ENCODE results near the gene CLEC6A.
"Not testable (repeated sequence)": the region's sequence is repeated elsewhere in the genome, so short reads cannot be mapped to it uniquely, and the experiment has no call there.

The CLEC6A gene

GRCh38 chr12:8455727-8456360 lies at the start of gene CLEC6A:
Gene CLEC6A (plus strand): TSS chr12:8455962. CDS start chr12:8456112, 150 bp downstream.
- DNase-seq (ENCODE audit: low read depth, low spot score) = no peak

DNA sequence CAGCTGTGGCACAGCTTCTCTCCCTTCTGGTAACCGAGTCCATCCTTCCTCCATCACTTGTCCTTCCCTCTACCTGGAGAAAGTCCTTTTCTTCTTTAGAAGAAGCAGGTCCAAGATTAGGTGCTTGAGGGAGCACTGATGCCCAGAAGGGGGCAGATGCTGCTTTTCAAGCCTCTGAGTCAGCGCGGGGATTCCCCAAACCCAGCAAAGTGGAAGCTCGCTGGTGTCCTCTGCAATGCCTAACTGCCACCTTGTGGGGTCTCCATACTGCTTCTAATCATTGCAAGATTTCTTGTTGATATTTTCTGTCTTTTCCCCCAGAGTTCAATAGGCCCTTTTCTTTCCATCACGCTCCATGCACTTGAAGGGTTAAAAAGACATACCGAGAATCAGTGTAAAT lies 36.2 kb upstream of the CLEC6A start:
- not testable (repeated sequence) for DNase-seq (ENCODE audit: low read depth, low spot score)

- DNase-seq (ENCODE audit: low read depth, low spot score) = no peak
Observed at GRCh38 chr12:8420506-8420905, 35.3 kb upstream of the CLEC6A start.

DNA sequence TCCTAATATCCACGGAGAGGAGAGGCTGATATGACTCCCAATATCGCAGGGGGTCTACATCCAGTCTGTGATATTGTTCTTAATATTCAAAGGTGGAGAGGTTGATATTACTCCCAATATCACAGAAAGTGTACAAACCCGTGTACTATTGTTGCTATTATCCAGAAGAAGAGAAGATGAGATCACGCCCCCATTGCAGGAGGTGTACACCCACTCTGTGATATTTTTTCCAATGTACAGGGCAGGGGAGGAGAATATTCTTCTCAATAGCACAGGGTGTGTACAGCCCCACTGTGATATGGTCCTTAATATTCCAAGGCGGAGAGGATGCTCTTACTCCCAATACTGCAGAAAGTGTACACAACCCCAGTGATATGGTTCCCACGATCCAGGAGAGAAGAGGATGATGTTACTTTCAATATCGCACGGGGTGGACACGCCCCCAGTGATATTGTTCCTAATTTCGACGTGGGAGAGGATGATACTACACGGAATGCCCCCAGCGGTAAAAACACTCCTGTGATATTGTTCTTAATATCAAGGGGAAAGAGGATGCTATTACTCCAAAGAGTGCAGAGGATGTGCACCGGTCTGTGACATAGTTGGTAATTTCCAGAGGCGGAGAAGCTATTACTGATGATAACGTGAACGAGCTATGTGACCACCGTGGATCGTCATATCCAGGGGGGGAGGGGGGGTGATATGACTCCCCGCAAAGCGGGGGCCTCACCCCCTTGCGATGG lies 11.1 kb upstream of the CLEC6A start:
- DNase-seq (ENCODE audit: low read depth, low spot score) = not testable (repeated sequence)

DNA sequence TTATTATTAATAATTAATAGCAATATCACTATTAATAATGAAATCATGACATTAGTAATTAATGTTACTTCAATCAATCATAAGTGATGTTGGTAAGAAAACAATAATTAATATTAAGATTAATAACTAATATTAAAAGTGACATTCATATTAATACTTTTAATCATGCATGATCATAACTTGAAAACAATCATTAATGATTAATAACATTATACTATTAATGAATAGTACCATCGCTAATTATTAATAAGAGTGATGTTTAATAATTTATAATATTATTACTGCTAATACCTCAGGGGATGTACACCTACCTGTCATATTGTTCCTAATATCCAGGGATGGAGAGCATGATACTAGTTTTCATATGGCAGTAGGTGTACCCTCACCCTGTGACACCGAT lies 10.0 kb upstream of the CLEC6A start:
- no peak for DNase-seq (ENCODE audit: low read depth, low spot score)

DNA sequence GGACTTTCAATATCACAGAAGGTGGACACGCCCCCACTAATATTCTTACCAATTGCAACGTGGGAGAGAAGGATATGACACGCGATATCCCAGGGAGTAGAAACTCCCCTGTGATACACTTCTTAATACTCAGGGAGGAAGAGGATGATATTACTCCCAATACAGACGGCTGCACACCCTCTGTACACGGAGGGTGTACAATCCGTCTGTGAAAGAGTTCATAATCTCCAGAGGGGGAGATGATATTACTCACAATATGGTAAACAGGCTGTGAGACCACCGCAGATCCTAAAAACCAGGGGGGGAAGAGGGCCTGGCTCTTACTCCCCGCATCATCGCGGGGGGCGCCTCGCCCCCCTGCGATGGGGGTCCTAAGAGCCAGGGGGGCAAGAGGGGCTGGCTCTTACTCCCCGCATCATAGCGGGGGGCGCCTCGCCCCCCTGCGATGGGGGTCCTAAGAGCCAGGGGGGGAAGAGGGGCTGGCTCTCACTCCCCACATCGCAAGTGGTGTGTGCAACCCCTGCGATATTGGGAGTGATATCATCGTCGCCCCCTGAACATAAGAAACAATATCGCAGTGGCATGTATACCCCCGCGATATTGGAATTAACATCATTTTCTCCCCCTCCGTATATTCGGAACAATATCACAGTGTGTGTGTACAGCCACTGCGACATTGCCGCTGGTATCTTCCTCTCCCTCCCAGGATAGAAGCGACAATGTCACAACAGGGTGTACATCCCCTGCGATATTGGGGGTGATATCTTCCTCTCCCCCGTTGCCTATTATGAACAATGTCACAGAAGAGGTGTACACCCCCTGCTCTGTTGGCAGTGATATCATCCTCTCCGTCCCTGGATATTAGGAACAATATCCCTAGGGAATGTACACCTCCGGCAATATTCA lies 8.9 kb upstream of the CLEC6A start:
- DNase-seq (ENCODE audit: low read depth, low spot score) = no peak

DNA sequence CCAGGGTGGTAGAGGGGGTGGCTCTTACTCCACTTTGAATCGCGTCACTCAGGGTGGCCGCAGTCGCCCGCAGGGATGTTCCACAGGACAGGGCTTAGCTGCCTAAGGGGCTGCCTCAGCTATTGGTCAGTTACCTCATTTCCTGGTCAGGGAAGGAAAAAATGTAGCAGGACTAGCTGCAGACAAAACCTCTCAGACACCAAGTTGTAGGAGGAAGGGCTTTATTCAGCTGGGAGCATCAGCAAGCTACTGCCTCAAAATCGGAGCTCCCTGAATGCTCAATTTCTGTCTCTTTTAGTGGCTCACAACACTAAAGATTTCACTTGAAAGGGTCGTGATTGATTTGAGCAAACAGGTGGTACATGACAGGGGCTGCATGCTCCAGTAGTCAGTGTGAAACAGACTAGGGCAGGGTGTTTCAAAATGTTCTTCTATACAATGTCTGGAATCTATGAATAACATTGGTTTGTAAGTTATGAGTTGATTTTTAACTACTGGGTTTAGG lies 6.4 kb upstream of the CLEC6A start:
- peak; percentile 30 for DNase-seq (ENCODE audit: low read depth, low spot score)

DNA sequence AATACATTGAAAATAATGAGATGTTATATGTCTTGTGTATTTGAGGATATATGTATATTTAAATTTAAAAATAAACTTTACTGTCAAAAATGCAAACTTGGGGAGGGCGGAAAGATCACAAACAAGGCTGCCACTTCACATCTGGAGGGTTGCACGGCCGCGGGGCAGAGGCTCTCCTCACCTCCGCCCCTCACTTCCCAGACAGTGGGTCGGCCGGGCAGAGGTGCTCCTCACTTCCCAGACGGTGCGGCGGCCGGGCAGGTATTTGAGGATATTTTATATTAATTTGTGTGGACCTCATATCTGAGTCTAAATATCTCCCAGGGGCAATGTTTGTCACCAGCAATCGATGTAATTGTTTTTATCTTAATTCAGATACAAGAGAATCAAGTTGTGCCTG lies 3.7 kb upstream of the CLEC6A start:
- DNase-seq (ENCODE audit: low read depth, low spot score) = no peak

DNA sequence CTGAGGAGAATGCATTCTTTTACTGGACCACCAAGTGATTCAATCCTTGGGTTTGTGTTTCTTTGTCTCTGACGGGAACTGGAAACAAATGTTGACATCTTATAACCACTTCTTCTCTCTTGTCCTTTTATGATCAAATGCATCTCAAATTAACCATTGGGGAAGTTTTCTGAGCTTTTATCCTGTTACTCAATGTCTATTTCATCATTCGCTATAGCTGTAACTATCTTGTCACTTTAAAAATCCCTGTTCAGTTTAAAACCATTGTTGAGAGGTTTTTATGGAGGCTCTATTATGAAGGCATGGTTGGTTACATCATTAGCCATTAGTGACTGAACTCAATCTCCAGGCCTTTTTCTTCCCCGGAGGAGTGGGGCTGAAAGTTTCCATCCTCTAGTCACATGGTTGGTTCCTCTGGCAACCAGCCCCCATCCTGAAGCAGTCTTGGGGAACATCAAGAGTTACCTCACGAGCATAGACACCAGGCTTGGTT lies 2.7 kb upstream of the CLEC6A start:
- no peak for DNase-seq (ENCODE audit: low read depth, low spot score)

DNA sequence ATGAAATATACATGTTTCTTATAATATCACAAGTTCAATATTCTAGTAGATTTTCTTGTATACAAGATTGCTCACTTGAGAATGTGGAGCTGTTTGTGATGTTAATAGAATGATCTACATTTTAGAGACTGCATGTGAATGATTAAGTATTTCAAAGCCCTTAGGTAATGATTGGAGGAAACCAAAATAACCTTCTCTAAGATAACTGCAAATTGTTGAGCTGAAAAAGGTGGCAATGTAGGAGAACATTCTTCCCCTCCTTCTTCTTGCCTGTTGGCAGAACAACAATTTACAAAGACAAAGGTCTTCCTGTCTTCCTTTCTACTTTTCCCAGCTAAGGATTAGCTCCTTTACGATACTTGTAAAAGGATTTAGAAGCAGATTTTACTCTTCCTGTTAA lies 2.0 kb upstream of the CLEC6A start:
- DNase-seq (ENCODE audit: low read depth, low spot score) = no peak

DNA sequence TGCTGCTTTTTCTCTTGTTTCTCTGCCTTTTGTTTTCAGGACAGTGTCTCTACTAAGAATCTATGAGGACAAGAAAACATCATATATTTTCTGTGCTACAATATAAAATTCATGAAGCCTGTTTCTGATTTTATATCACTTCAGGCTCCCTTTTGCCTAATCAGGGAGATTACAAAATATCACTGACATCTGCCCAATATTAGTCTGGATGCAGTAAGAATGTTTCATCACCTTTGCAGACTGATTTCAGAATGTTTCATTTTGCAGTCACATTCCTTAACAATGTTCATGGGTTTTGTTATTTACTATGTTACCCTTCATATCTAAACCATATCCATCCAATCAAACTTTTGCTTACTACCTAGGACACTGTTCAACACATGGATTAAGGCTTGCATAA lies 491 bp upstream of the CLEC6A start:
- no peak for DNase-seq (ENCODE audit: low read depth, low spot score)

- no peak for DNase-seq (ENCODE audit: low read depth, low spot score)
Observed at GRCh38 chr12:8461426-8461825, 5.7 kb downstream of the CLEC6A start.

DNA sequence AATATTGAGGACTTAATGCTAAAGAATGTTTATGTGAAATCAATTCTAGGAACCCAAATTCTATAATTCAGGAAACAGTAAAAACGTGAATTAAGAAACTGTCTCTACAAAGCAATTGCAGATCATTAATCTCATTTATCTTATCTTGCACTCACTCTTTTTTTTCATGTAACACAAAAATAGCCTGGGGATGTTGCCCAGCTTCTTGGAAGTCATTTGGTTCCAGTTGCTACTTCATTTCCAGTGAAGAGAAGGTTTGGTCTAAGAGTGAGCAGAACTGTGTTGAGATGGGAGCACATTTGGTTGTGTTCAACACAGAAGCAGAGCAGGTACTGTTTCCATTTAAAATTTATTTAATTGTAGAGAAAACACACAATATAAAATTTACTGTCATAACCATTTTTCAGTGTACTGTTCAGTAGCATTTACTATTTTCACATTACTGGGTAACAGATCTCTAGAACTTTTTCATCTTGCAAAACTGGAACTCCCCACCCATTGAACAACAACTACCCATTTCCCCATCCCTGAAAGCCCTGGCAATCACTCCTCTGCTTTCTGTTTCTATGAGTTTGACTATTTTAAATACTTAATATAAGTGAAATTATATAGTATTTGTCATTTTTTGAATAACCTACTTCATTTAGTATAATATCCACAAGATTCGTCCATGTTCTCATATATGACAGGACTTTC lies 9.7 kb downstream of the CLEC6A start:
- no peak for DNase-seq (ENCODE audit: low read depth, low spot score)

GRCh38 chr12:8466241-8466640 lies 10.5 kb downstream of the CLEC6A start:
- DNase-seq (ENCODE audit: low read depth, low spot score) = no peak

DNA sequence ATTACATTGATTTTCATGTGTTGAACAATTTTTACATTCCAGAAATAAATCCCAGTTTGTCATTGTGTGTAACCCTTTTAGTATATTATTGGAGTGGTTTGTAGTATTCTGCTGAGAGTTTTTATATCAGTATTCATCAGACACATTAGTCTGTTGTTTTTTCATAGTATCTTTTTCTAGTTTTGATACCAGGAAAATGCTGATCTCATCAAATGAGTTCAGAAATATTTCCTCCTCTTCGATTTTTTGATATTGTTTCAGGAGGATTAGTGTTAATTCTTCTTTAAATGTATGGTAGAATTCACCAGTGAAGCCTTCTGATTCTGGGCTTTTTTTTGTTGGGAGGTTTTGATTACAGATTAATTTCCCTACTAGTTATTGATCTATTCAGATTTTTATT lies 15.3 kb downstream of the CLEC6A start:
- no peak for DNase-seq (ENCODE audit: low read depth, low spot score)

GRCh38 chr12:8475508-8476203 lies 19.9 kb downstream of the CLEC6A start:
- DNase-seq (ENCODE audit: low read depth, low spot score) = no peak

- DNase-seq (ENCODE audit: low read depth, low spot score) = no peak
Observed at GRCh38 chr12:8482571-8483061, 26.9 kb downstream of the CLEC6A start.

DNA sequence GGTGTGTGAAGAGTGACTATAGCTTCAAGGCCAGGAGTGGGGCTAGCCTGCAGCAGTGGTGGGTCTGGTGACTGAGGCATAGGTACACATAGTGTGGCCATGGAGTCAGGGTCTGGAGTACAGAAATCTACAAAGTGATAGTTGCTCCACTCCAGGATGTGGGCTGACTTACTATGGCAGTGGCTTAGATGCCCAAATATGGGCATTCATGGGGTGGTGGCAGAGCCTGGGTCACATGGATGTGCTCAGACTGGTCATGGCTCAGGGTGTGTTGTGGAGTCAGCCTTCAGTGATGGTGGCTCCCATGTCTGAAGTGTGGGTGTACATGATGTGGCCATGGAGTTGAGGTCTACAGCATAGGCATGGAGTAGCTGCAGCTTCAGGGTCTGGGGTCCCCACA lies 27.3 kb downstream of the CLEC6A start:
- DNase-seq (ENCODE audit: low read depth, low spot score) = no peak

DNA sequence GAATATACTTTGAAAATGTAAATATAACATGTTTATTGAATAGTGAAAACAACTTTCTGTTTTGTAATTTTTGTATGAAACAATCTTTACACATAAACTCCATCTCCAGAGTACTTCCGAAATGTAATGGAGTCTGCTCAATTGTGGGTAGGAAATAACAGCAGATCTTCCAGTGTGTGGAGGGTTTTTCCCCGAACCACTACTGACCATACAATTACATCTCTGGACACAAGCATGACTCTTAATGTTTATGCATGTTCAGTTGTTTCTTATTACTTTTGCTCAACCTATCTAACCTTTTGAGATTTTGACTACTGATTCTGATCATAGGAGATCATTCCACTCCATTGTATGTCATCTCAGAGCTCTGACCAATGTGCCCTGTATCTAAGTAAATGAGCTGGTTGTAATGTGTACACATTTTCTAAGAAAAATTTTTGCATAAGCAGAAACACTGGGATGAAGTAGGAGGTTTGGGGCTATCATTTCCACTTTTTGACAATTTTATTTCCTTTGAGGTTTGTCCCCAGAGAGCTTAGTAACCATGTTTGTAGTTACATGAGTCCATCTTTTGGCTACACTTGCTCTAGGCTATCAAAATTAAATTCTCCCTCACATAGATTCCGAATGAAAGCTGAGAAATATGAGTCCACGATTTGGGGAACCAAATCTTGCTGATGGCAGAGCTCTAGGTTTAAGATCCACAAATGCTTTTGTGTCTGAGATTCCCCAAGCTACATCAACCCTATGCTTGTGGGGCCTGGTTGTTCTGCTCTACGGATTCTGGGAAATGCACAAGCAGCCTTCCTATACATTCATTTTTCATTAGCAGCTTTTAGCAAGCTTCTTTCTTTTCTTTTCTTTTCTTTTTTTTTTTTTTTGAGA lies 36.1 kb downstream of the CLEC6A start:
- DNase-seq (ENCODE audit: low read depth, low spot score) = no peak

DNA sequence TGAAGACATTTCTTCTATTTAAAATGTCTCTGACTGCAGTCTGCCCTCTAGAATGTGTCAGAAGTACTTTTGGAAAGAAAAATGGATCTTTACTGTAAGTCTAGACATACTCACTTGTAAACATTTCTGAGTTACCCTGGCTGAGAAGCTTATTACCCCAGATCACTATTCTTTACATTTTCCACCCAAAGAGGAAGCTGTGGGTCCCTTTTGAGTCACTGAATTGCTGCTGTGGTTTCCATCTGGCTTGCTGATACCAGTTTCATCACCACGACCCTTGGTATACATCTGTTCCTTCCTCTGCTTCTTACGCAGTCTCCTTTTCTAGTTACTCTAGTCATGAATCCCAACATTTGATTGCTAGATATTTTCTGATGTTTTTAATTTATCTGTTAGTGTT lies 37.3 kb downstream of the CLEC6A start:
- no peak for DNase-seq (ENCODE audit: low read depth, low spot score)

All from iPS DF 19.7 (cell line).